CD4-positive, alpha-beta T cell (primary cell): ENCODE results near the gene OR6B3. TPM values are rescaled to one million over a fixed set of nuclear protein-coding genes. Genes with fewer than 3 reads are reported as not detected.

Experiments
- ATAC-seq: fragments of 200-7000 bp; cut with Tn5 transposase; one replicate; pipeline ENCODE4 v1.10.0; 2022; ENCODE audit warnings: mild to moderate bottlenecking; ENCODE audit not compliant: poor library complexity
- CTCF ChIA-PET: fragments of 350-600 bp; sonication (Branson Sonifier 250); formaldehyde crosslinking; loops from one replicate; lab custom pipeline; 2021; ENCODE audit warnings: antibody characterized with exemption, inconsistent platforms; lab: Charles Lee
- POLR2A ChIA-PET: fragments of 350-600 bp; sonication (Branson Sonifier 250); formaldehyde crosslinking; loops from one replicate; lab custom pipeline; 2021; ENCODE audit warnings: antibody characterized with exemption, inconsistent platforms; lab: Charles Lee
- DNase-seq, 14 experiments: peaks; one replicate each; pipeline ENCODE4 v3.0.0-alpha.2; 2013 to 2020; ENCODE audit warnings: mixed read lengths in 2 of 14
- H3K27ac ChIP-seq, 2 donors: one replicate each; pipeline versions ENCODE4 v1.5.1 to v1.7.0; 2013; ENCODE audit warnings: low read length in 2 of 2, low read depth in 1 of 2, mild to moderate bottlenecking in 1 of 2
- H3K27me3 ChIP-seq, 2 experiments: 1 replicate in 1 of 2; 2 replicates in 1 of 2; pipeline versions ENCODE4 v1.6.1 to v1.7.0; 2013; ENCODE audit warnings: low read length in 2 of 2, control low read depth in 1 of 2, mild to moderate bottlenecking in 1 of 2, moderate library complexity in 1 of 2; ENCODE audit not compliant: insufficient read depth in 2 of 2, control insufficient read depth in 1 of 2
- H3K36me3 ChIP-seq: one replicate; pipeline ENCODE4 v1.6.1; 2013; ENCODE audit warnings: low read length, control low read depth; ENCODE audit not compliant: insufficient read depth
- H3K4me1 ChIP-seq: one replicate; pipeline ENCODE4 v1.6.1; 2013; ENCODE audit warnings: low read length, control low read depth; ENCODE audit not compliant: insufficient read depth
- H3K4me3 ChIP-seq: one replicate; pipeline ENCODE4 v1.5.1; 2013; ENCODE audit warnings: mild to moderate bottlenecking, low read length, moderate library complexity
- H3K9me3 ChIP-seq, 2 experiments: 1 replicate in 1 of 2; 2 replicates in 1 of 2; pipeline versions ENCODE4 v1.6.1 to v1.7.0; 2013; ENCODE audit warnings: low read length in 2 of 2, mild to moderate bottlenecking in 2 of 2, control low read depth in 1 of 2, moderate library complexity in 1 of 2; ENCODE audit not compliant: control insufficient read depth in 1 of 2, insufficient read depth in 1 of 2
- H3K27ac Mint-ChIP-seq: one replicate; pipeline ENCODE4 v1.8.0; 2020; ENCODE audit warnings: mixed read lengths
- H3K27me3 Mint-ChIP-seq: one replicate; pipeline ENCODE4 v1.8.0; 2021; ENCODE audit warnings: mixed read lengths
- H3K36me3 Mint-ChIP-seq: one replicate; pipeline ENCODE4 v1.8.0; 2021; ENCODE audit warnings: low read depth, mixed read lengths
- H3K4me1 Mint-ChIP-seq: one replicate; pipeline ENCODE4 v1.8.0; 2021; ENCODE audit warnings: low read depth, mixed read lengths
- H3K4me3 Mint-ChIP-seq: one replicate; pipeline ENCODE4 v1.8.0; 2020; ENCODE audit warnings: mild to moderate bottlenecking, mixed read lengths
- H3K9me3 Mint-ChIP-seq: one replicate; pipeline ENCODE4 v1.8.0; 2020; ENCODE audit warnings: mixed read lengths
- intact Hi-C, 2 experiments: fragments of 100-400 bp; cut with DNase I in 1 of 2; cut with micrococcal nuclease in 1 of 2; formaldehyde crosslinking; loops; one replicate each; pipeline versions ENCODE4 v1.15.1 to v1.9.0; 2023 to 2025; cut with DNase I, micrococcal nuclease
- total RNA-seq, 174 experiments: library from RNA in 2 of 174; stranded (reverse) in 2 of 174; gene quantifications; one replicate each; pipeline ENCODE4 v1.2.3 and lab custom pipeline; 2021 to 2026
- TF ChIP-seq, protein P1 (sequence below): fragments of 200-600 bp; IDR thresholded peaks from one replicate; pipeline ENCODE4 v1.8.0; 2022; ENCODE audit warnings: antibody characterized with exemption, mild to moderate bottlenecking

Gene OR6B3
- total RNA-seq, 2 experiments from 2014 or later = not detected

DNA sequence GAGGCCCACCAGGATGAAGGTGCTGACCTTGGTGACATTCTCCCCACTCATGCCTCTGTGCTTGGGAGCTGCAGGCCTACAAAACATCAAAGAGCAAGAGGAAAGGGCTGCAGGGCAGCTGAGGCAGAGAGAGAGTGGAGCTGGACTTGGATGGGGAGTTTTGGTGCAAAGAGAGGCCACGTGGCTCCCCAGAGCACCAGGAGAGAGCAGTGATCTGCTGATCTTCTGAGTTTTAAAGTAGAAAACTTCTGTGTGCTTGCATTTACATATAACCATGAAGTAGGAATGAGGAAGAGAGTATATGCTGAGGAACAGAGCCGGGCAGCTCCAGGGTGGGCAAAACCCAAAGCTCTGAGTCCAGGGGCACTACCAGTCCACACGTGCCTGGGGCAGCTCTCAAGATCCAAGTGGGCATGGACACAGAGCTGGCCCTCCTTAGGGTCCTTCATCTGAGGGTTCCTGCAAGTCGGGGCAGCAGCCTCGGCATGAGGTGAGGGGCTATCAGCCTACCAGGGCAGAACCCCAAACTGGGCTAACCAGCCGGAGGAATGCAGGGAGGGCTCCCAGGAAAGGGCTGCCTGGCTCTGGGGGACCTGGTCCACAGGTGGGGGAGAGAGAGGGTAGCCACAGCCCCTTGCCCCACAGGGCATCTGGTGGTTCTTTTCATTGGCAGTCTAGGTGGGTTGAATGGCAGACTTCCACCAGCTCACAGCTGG is 22.8 kb downstream of the OR6B3 start, which contains the start of gene OR6B2:
OR6B2 (minus strand) TSS at position 51 of the 716 bp plus-strand sequence; CDS start at position 51, 0 bp downstream.
- no peak within 1 kb of the TSS for H3K27ac Mint-ChIP-seq
- no peak within 1 kb of the TSS for H3K4me3 Mint-ChIP-seq
- H3K27me3 Mint-ChIP-seq = peaks cover 25% of the 10 kb centered on the region
- POLR2A ChIA-PET = no interaction called here
- intact Hi-C loops = no loop called here
- H3K9me3 ChIP-seq = no peaks in the 10 kb centered on the region
- no peaks in the 10 kb centered on the region for H3K36me3 ChIP-seq
- CTCF ChIA-PET = no interaction called here
- peaks cover 5% of the 10 kb centered on the region for H3K4me1 ChIP-seq
- TF ChIP-seq, protein P1, sequence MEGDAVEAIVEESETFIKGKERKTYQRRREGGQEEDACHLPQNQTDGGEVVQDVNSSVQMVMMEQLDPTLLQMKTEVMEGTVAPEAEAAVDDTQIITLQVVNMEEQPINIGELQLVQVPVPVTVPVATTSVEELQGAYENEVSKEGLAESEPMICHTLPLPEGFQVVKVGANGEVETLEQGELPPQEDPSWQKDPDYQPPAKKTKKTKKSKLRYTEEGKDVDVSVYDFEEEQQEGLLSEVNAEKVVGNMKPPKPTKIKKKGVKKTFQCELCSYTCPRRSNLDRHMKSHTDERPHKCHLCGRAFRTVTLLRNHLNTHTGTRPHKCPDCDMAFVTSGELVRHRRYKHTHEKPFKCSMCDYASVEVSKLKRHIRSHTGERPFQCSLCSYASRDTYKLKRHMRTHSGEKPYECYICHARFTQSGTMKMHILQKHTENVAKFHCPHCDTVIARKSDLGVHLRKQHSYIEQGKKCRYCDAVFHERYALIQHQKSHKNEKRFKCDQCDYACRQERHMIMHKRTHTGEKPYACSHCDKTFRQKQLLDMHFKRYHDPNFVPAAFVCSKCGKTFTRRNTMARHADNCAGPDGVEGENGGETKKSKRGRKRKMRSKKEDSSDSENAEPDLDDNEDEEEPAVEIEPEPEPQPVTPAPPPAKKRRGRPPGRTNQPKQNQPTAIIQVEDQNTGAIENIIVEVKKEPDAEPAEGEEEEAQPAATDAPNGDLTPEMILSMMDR = no peak
- no peak for ATAC-seq
- peaks cover 4 to 10% of the 10 kb centered on the region in 2 experiments for H3K27me3 ChIP-seq
- H3K36me3 Mint-ChIP-seq = peaks cover 7% of the 10 kb centered on the region
- H3K4me1 Mint-ChIP-seq = no peaks in the 10 kb centered on the region
- H3K4me3 ChIP-seq = no peak within 1 kb of the TSS
- no peaks in the 10 kb centered on the region for H3K9me3 Mint-ChIP-seq
- no peak within 1 kb of the TSS for H3K27ac ChIP-seq
- DNase-seq = no peak

DNA sequence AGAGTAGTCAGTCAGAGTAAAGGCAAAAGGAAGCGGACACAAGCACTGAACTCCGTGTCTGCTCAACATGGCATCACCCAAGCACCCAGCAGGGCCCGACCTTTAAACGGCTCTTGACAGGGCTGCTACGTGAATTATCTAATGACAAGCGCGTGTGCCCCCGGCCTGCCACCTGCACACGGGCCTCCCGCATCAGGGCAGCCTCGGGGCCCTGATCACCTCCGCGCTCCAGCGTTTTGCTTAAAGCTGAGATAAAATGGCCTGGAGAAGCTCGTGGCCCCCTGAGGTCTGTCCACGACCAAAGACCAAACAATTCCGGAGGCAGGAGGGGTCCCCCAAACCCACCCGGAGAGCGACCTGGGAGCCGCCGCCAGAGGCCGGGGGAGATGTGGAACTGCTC is 28.6 kb downstream of the OR6B3 start:
- Histone ChIP-seq H3K4me1 (peaks cover 21% of the 10 kb centered on the region), H3K4me3 (peak overlapping the region; percentile 79), H3K27me3 (no peaks in the 10 kb centered on the region), H3K9me3 (no peaks in the 10 kb centered on the region), H3K27ac (peak overlapping the region in 1 of 2 donors; percentile 71), H3K36me3 (peaks cover 19% of the 10 kb centered on the region)
- TF ChIP-seq, protein P1 = no peak
- peaks cover 44% of the 10 kb centered on the region for H3K4me1 Mint-ChIP-seq
- H3K36me3 Mint-ChIP-seq = peaks cover 40% of the 10 kb centered on the region
- ChIA-PET POLR2A (interaction anchor here (0.6 to 2.1 kb wide), 9 partner anchors 12 to 1736 kb away, joined by 3 to 7 read pairs (median 3); partner anchors contain the start of genes HDAC4 and PER2), CTCF (interaction anchor here (0.9 to 1.9 kb wide), 2 partner anchors 12 to 119 kb away, joined by 3 to 6 read pairs; no protein-coding TSS in a partner anchor)
- peak; percentile 52 for ATAC-seq
- no peaks in the 10 kb centered on the region for H3K27me3 Mint-ChIP-seq
- peak in 4 of 14 experiments; percentile 7 to 62 (median 40) for DNase-seq
- intact Hi-C loops = loop anchor here in 1 of 2 experiments (2.0 to 10.0 kb wide), 3 partner anchors 110 to 563 kb away; partner anchors contain the start of genes CAPN10 and GPC1
- H3K9me3 Mint-ChIP-seq = no peaks in the 10 kb centered on the region
- H3K4me3 Mint-ChIP-seq = peak overlapping the region; percentile 99
- peak overlapping the region; percentile 98 for H3K27ac Mint-ChIP-seq

DNA sequence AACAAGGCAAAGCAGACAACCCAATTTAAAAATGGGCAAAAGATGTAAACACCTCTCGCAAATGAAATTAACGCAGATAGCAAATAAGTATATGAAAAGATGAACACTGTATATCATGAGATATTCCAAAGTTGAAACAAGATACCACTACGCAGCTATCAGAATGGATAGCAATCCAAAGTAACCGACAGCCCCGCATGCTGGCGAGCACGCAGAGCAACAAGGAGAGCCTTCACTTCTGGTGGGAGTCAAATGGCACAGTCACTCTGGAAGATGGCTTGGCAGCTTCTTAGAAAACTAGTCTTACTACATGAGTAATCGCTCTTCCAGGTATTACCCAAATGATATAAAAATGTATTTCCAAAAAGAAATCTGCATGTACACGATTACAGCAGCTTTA is 29.5 kb downstream of the OR6B3 start:
- TF ChIP-seq, protein P1 = no peak
- ChIA-PET POLR2A (no interaction called here), CTCF (no interaction called here)
- H3K4me1 Mint-ChIP-seq = peaks cover 44% of the 10 kb centered on the region
- H3K4me3 Mint-ChIP-seq = peak overlapping the region; percentile 99
- ATAC-seq = no peak
- intact Hi-C loops = loop anchor here in 1 of 2 experiments (2.0 to 10.0 kb wide), 2 partner anchors 111 to 411 kb away; partner anchors contain the start of gene GPC1
- H3K9me3 Mint-ChIP-seq = no peaks in the 10 kb centered on the region
- H3K27ac Mint-ChIP-seq = peak overlapping the region; percentile 98
- H3K27me3 Mint-ChIP-seq = no peaks in the 10 kb centered on the region
- Histone ChIP-seq H3K36me3 (peaks cover 19% of the 10 kb centered on the region), H3K9me3 (no peaks in the 10 kb centered on the region), H3K27ac (no peak overlapping the region), H3K27me3 (no peaks in the 10 kb centered on the region), H3K4me1 (peaks cover 21% of the 10 kb centered on the region), H3K4me3 (no peak overlapping the region)
- peaks cover 46% of the 10 kb centered on the region for H3K36me3 Mint-ChIP-seq
- DNase-seq = no peak
